ENCODE data around the gene RNF144A.

RNF144A gene

GRCh38 chr2:6917071-6917760 lies at the start of gene RNF144A:
TSS of gene RNF144A (plus strand) at chr2:6917412. CDS start at chr2:6996927, 79,515 bp downstream.
- TF ChIP-seq MYC (IDR thresholded peaks at IDR 0.05; ENCODE audit: low read depth, low read length): no peak
- TF ChIP-seq MAX (IDR thresholded peaks at IDR 0.05; ENCODE audit: low read depth, low read length): no peak
- no peak for TF ChIP-seq POLR2A (IDR thresholded peaks at IDR 0.05; ENCODE audit: extremely low read depth, insufficient read length)
- TF ChIP-seq CTCF (IDR thresholded peaks at IDR 0.05; ENCODE audit: low read depth, low read length): peak; percentile 1
- no peak within 1 kb of the TSS for H3K4me3 ChIP-seq (ENCODE audit: low read depth, low read length)

GRCh38 chr2:6872394-6872793 lies 44.8 kb upstream of the RNF144A start:
- TF ChIP-seq MYC (IDR thresholded peaks at IDR 0.05; ENCODE audit: low read depth, low read length) (no peak), CTCF (IDR thresholded peaks at IDR 0.05; ENCODE audit: low read depth, low read length) (no peak), MAX (IDR thresholded peaks at IDR 0.05; ENCODE audit: low read depth, low read length) (no peak), POLR2A (IDR thresholded peaks at IDR 0.05; ENCODE audit: extremely low read depth, insufficient read length) (no peak)
- H3K4me3 ChIP-seq (ENCODE audit: low read depth, low read length): no peak overlapping the region
- DNase-seq (ENCODE audit: low read depth): peak; percentile 45

More at GRCh38 chr2:6917071-6917760, at the start of gene RNF144A:
- peak; percentile 69 for DNase-seq (ENCODE audit: low read depth)

- no peak for DNase-seq (ENCODE audit: low read depth)
- no peak overlapping the region for H3K4me3 ChIP-seq (ENCODE audit: low read depth, low read length)
- no peak for TF ChIP-seq MYC (IDR thresholded peaks at IDR 0.05; ENCODE audit: low read depth, low read length)
These were observed 43.2 kb upstream of the RNF144A start for GRCh38 chr2:6874032-6874431.

GRCh38 chr2:6876309-6876708 lies 40.9 kb upstream of the RNF144A start:
- no peak for TF ChIP-seq MYC (IDR thresholded peaks at IDR 0.05; ENCODE audit: low read depth, low read length)
- TF ChIP-seq POLR2A (IDR thresholded peaks at IDR 0.05; ENCODE audit: extremely low read depth, insufficient read length): no peak
- no peak for TF ChIP-seq MAX (IDR thresholded peaks at IDR 0.05; ENCODE audit: low read depth, low read length)
- TF ChIP-seq CTCF (IDR thresholded peaks at IDR 0.05; ENCODE audit: low read depth, low read length): no peak

GRCh38 chr2:6877402-6878304 lies 39.6 kb upstream of the RNF144A start, which contains the start of gene RSAD2:
TSS of gene RSAD2 (plus strand) at chr2:6877777. CDS start at chr2:6877801, 24 bp downstream.
- peak within 1 kb of the TSS; percentile 35 for H3K4me3 ChIP-seq (ENCODE audit: low read depth, low read length)
- DNase-seq (ENCODE audit: low read depth): peak; percentile 27

More at GRCh38 chr2:6876309-6876708, 40.9 kb upstream of the RNF144A start:
- H3K4me3 ChIP-seq (ENCODE audit: low read depth, low read length): no peak overlapping the region
- no peak for DNase-seq (ENCODE audit: low read depth)

More at GRCh38 chr2:6877402-6878304, 39.6 kb upstream of the RNF144A start, which contains the start of gene RSAD2:
- TF ChIP-seq POLR2A (IDR thresholded peaks at IDR 0.05; ENCODE audit: extremely low read depth, insufficient read length) (no peak), MAX (IDR thresholded peaks at IDR 0.05; ENCODE audit: low read depth, low read length) (no peak), CTCF (IDR thresholded peaks at IDR 0.05; ENCODE audit: low read depth, low read length) (no peak), MYC (IDR thresholded peaks at IDR 0.05; ENCODE audit: low read depth, low read length) (no peak)

Data from NB4 (cell line).